GM18873 (cell line): Measurements from ENCODE around the gene IRGC.

Experiments
- ATAC-seq: cut with Tn5 transposase; IDR thresholded peaks from one replicate; pipeline ENCODE4 v1.9.1; 2021; ENCODE audit warnings: mild to moderate bottlenecking, moderate library complexity, moderate number of reproducible peaks; ENCODE audit not compliant: unreplicated experiment, low FRiP score

Gene IRGC

GRCh38 chr19:43721469-43722048 is 5.7 kb downstream of the IRGC start:
- ATAC-seq, result no peak

DNA sequence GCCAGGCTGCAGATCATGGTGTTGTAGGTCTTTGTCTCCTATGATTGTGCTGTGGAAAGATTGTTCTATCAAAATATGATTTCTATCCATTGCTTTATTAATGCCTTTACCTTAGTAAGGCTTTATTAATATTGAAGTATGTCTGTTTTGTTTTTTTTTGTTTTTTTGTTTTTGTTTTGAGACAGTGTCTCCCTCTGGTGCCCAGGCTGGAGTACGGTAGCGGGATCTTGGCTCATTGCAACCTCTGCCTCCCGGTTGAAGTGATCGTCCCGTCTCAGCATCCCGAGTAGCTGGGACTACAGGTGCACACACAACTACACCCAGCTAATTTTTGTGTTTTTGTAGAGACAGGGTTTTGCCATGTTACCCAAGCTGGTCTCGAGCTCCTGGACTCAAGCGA is 7.7 kb downstream of the IRGC start:
- ATAC-seq, result no peak

- no peak for ATAC-seq
Measured at GRCh38 chr19:43724896-43725295, 9.0 kb downstream of the IRGC start.

GRCh38 chr19:43725468-43725867 is 9.6 kb downstream of the IRGC start:
- ATAC-seq, result no peak

DNA sequence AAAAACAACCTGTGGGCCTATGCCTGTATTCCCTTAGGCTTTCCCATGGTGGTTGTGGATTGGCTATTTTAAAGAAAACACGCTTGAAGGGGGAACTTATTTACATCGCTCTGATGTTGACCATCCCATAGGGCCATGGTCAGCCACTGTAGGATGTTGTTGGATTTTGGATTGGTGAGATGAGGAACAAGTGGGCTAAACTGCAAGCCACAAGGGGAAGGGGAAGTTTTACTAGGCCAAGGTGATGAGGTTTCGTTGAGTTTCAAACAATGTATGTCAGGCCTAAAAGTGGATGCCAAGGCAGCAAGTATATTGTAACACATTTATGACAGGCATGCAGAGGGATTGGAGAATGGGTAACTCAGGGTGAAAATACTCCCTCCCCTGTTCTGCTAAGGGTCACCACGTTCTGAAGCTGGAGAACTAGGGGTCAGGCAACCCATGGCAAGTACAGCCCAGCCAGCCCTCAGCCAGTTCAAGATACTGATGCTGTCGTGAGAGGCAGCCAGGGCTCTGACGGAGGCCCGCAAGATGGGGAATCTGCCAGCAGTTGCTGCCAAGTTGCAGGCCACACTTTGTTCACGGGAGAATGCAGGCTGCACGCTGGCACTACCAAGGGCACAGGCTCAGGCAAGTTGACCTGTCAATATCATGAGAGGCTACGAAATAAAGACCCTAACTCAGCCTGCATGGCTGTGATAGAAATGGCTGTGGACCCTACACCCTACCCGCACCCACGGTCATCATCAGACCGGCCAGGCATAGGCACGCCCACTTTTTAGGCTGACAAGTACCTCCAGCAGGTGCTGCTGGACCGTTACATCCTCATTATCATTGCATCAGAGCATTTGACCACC is 11.1 kb downstream of the IRGC start:
- no peak for ATAC-seq

- ATAC-seq, result no peak
Measured at GRCh38 chr19:43727593-43727853, 11.6 kb downstream of the IRGC start.

DNA sequence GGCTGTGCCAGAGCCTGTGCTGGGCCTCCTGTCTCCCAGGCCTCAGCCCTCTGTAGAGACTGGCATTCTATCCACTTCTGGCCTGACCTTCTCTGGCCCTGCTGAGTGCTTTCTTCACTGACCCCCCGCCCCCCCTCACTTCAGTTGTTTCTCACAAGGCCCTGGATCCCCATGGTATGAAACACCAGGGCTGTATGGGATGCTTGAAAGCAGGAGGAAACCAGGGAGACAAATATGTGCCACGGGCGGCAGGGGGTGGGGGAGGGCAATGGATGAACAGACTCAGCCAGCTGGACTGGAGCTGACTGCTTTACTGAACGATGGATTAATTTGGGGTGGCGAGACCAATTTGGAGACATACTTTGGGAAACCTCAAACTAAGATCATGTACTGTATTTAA is 14.0 kb downstream of the IRGC start:
- ATAC-seq, result no peak

- no peak for ATAC-seq
Measured at GRCh38 chr19:43731346-43731745, 15.5 kb downstream of the IRGC start.

DNA sequence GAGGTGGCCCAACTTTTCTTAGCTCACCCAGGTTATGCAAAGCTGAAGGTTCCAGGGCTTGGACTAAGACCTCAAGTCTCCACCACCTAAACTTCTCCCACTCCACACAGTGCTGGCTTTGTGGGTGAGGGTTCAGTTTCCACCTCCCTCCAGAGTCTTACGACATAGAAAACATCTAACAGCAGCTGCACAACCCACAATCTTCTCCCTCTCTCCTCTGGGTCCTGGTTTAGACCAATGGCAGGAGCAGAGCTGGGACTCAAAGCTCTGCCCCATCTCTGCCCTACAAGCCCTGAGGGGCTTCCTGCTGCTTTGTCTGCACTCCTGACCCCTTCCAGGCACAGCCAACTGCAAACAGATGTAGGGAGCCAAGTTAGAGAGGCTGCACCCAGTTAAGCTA is 16.0 kb downstream of the IRGC start:
- ATAC-seq, result no peak

DNA sequence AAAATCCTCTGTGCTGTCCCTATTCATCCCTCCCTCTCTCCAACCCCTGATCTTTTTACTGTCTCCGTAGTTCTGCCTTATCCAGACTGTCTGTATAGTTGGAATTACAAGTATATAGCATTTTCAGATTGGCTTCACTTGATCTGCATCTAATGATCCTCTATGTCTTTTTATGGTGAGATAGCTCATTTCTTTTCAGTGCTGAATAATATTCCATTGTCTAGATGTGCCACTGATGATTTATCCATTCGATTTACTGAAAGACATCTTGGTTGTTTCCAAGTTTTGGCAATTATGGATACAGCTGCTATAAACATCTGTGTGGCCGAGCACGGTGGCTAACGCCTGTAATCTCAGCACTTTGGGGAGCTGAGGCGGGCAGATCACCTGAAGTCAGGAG is 19.1 kb downstream of the IRGC start:
- no peak for ATAC-seq

DNA sequence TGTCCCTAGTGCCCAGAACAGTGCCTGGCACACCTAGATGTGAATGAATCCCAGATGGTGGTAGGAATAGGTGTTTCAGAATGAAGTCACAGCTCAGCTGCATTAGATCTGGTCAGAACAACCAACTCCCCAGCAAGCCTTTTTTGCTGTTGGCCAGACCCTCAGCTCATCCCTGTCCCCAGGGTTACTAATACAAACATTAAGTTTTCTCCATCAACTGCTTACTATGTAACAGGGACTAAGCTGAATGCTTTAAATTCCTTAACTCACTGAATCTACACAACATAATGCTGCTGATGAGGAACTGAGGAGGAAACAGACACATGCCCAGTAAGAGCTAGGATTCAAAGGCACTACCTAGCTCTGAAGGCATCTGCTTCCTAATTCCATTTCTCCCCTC is 20.1 kb downstream of the IRGC start:
- no peak for ATAC-seq

GRCh38 chr19:43738780-43739211 is 22.9 kb downstream of the IRGC start:
- no peak for ATAC-seq

DNA sequence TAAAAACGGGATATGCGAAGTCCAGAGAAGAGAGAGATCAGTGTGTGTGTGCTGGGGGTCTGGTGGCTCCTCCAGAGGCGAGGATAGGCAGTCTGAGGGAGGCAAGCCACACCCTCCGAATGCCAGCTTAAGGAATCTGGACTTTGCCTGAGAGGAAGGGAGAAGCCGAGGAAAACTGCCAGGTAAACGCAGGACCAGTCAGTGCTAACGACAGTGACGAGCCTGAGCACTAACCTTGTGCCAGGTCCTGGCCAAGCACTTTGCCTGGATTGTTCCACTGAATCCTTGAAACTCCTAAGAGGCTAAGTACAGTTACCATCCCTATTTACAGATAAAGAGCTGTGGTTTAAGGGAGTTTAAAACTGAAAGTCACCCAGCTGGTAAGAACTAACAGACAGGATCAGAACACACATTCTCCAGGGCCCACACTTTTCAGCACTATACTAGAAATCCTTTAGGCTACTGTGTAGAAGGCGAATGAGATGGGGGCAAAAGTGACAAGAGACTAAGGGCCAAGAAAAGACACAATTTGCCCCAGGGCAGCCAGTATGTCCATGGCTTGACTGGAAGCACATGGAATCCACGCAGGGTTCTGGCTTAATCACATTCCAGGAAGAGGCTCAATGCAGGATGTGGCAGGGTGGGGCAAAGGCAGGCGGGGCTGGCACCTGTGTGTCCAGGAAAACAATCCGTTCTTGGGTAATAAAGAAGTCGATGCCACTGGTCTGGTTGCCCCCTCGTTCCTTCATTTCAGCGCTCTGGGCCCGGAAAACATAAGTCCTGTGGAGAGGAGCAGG is 23.8 kb downstream of the IRGC start:
- ATAC-seq, result no peak

GRCh38 chr19:43741075-43741825 is 25.4 kb downstream of the IRGC start:
- ATAC-seq, result no peak

DNA sequence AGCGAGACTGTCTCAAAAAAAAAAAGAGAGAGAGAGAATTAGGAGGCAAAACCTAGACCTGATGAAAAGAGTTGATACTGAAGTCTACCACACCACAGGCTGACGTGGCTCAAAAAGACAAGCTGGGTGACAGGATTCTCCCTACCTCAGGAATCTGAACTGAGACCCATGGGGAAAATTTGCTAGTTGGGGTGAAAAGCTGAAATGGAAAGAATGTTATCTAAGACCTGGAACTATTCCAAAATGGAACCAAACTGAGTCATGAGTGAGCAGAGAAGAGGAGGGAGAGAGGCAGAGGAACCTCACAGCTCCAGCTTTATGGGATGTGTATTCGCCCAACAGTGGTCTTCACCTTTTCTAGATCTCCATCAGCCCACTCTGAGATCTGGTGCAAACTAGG is 27.2 kb downstream of the IRGC start:
- no peak for ATAC-seq

GRCh38 chr19:43747557-43748204 is 31.8 kb downstream of the IRGC start:
- no peak for ATAC-seq

GRCh38 chr19:43748205-43748594 is 32.3 kb downstream of the IRGC start:
- no peak for ATAC-seq

GRCh38 chr19:43748685-43749084 is 32.8 kb downstream of the IRGC start:
- no peak for ATAC-seq

DNA sequence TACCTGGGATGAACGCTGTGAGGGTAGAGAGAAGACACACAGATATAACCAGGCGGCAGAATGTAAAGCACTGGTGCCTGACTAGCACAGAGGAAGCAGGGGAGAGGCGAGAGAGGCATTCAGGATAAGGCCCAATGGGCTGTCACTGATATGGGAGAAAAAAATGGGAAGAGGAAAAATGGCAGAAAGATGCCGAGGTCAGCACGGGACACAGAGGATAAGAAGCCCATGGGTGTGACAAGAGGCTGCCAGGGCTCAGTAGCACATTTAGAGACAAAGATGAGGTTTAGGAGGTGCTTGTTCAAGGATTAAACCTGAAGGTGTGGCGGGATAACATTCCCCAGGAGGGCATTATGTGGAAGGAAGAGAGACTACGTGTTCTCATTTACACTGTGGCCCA is 33.3 kb downstream of the IRGC start:
- ATAC-seq, result no peak

DNA sequence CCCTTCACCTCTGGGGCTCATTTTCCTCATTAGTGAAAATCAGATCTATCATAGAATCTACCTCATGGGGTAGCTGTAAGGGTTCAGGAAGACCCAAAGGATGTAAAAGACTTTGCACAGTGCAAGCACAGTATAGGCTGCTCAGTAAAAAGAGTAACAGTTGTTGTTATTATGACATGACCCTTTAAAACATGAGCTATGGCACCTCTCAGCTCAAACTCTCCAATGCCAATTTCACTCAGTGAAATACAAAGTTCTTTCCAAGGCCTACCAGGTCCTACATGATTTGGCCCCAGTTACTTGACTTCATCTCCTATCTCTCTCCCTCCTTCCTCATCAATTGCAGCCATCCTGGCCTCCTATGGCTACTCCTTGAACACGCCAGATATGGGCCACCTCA is 34.0 kb downstream of the IRGC start:
- ATAC-seq, result no peak
